HEK293 (cell line): ENCODE data around the gene OR9K2.
"Not testable (repeated sequence)": the region's sequence is repeated elsewhere in the genome, so short reads cannot be mapped to it uniquely, and the experiment has no call there.

Source experiments
- CTCF ChIA-PET: fragments of 350-600 bp; formaldehyde crosslinking; extraction: SDS; loops from one replicate; lab custom pipeline; 2021; ENCODE audit warnings: antibody characterized with exemption; lab: Yijun Ruan, JAX
- POLR2A ChIA-PET: fragments of 300-600 bp; formaldehyde crosslinking; extraction: SDS; loops from one replicate; lab custom pipeline; 2020; ENCODE audit warnings: antibody characterized with exemption, inconsistent platforms; lab: Yijun Ruan, JAX
- H3K27ac ChIP-seq: fragments of 200-500 bp; sonication (Bioruptor generic); 2 replicates; pipeline ENCODE4 v1.5.1; 2014; ENCODE audit warnings: low read depth, low read length, control low read depth, inconsistent platforms; ENCODE audit errors: extremely low read depth
- H3K36me3 ChIP-seq, 2 experiments: fragments of 200-500 bp in 1 of 2; sonication (Bioruptor generic) in 1 of 2; 1 replicate in 1 of 2; 2 replicates in 1 of 2; pipeline ENCODE4 v1.5.1; 2014 to 2017; ENCODE audit warnings: inconsistent platforms in 2 of 2, low read length in 2 of 2; ENCODE audit not compliant: control insufficient read depth in 2 of 2, insufficient read depth in 1 of 2
- H3K4me1 ChIP-seq: fragments of 200-500 bp; sonication (Bioruptor generic); 2 replicates; pipeline ENCODE4 v1.5.1; 2014; ENCODE audit warnings: mild to moderate bottlenecking, low read length, inconsistent platforms; ENCODE audit not compliant: control insufficient read depth, insufficient read depth
- H3K4me3 ChIP-seq: 2 replicates; pipeline ENCODE4 v1.5.1; 2011; ENCODE audit warnings: low read depth, mild to moderate bottlenecking, control low read depth, low read length, moderate library complexity
- H3K9me3 ChIP-seq: fragments of 200-500 bp; sonication (Bioruptor generic); 2 replicates; pipeline ENCODE4 v1.5.1; 2014; ENCODE audit warnings: low read depth, low read length, inconsistent platforms; ENCODE audit not compliant: control insufficient read depth, insufficient read depth
- EGR2 ChIP-seq: fragments of 450-650 bp; formaldehyde crosslinking; IDR thresholded peaks from 2 replicates; pipeline ENCODE4 v1.5.1; 2016; ENCODE audit warnings: low read depth, missing biosample characterization, missing genetic modification characterization
- GLIS1 ChIP-seq: fragments of 450-650 bp; formaldehyde crosslinking; IDR thresholded peaks from 2 replicates; pipeline ENCODE4 v1.5.1; 2016; ENCODE audit warnings: missing biosample characterization, missing genetic modification characterization
- HOXD13 ChIP-seq: sonication (generic); formaldehyde crosslinking; IDR thresholded peaks from 2 replicates; pipeline ENCODE4 v1.8.0; 2022; ENCODE audit warnings: missing genetic modification reagents, borderline replicate concordance
- IKZF3 ChIP-seq: fragments of 450-650 bp; IDR thresholded peaks from 2 replicates; pipeline ENCODE4 v1.5.0; 2018; ENCODE audit warnings: missing biosample characterization, mild to moderate bottlenecking, missing genetic modification characterization, moderate library complexity
- MZF1 ChIP-seq: fragments of 450-650 bp; formaldehyde crosslinking; IDR thresholded peaks from 2 replicates; pipeline ENCODE4 v1.5.1; 2017; ENCODE audit warnings: missing biosample characterization, missing genetic modification characterization, borderline replicate concordance
- PATZ1 ChIP-seq: fragments of 450-650 bp; formaldehyde crosslinking; IDR thresholded peaks from 2 replicates; pipeline ENCODE4 v1.5.1; 2016; ENCODE audit warnings: missing biosample characterization, missing genetic modification characterization
- RBAK ChIP-seq: fragments of 450-650 bp; formaldehyde crosslinking; IDR thresholded peaks from 2 replicates; pipeline ENCODE4 v1.5.1; 2016; ENCODE audit warnings: missing biosample characterization, missing genetic modification characterization
- ZBTB1 ChIP-seq: fragments of 450-650 bp; formaldehyde crosslinking; IDR thresholded peaks from 2 replicates; pipeline ENCODE4 v1.5.1; 2016; ENCODE audit warnings: missing biosample characterization, missing genetic modification characterization
- ZNF112 ChIP-seq: fragments of 450-650 bp; formaldehyde crosslinking; IDR thresholded peaks from 2 replicates; pipeline ENCODE4 v1.5.0; 2017; ENCODE audit warnings: missing biosample characterization, missing genetic modification characterization
- ZNF155 ChIP-seq: fragments of 450-650 bp; formaldehyde crosslinking; IDR thresholded peaks from 2 replicates; pipeline ENCODE4 v1.5.1; 2016; ENCODE audit warnings: missing biosample characterization, missing genetic modification characterization
- ZNF274 ChIP-seq, 2 experiments: fragments of 200-500 bp in 1 of 2; fragments of 450-650 bp in 1 of 2; sonication (Bioruptor generic) in 1 of 2; formaldehyde crosslinking in 1 of 2; IDR thresholded peaks; 2 replicates each; pipeline versions ENCODE4 v1.5.1 to v1.6.1; 2014 to 2016; ENCODE audit warnings: borderline replicate concordance in 1 of 2, inconsistent platforms in 1 of 2, low read length in 1 of 2, missing biosample characterization in 1 of 2, missing genetic modification characterization in 1 of 2
- ZNF280D ChIP-seq: fragments of 450-650 bp; formaldehyde crosslinking; IDR thresholded peaks from 2 replicates; pipeline ENCODE4 v1.5.1; 2016; ENCODE audit warnings: missing biosample characterization, missing genetic modification characterization
- ZNF292 ChIP-seq: fragments of 450-650 bp; formaldehyde crosslinking; IDR thresholded peaks from 2 replicates; pipeline ENCODE4 v1.5.1; 2016; ENCODE audit warnings: low read depth, missing biosample characterization, missing genetic modification characterization, borderline replicate concordance
- ZNF335 ChIP-seq: fragments of 450-650 bp; formaldehyde crosslinking; conservative IDR thresholded peaks from 2 replicates; pipeline ENCODE4 v1.5.1; 2016; ENCODE audit warnings: missing biosample characterization, missing genetic modification characterization
- ZNF354C ChIP-seq: fragments of 450-650 bp; formaldehyde crosslinking; IDR thresholded peaks from 2 replicates; pipeline ENCODE4 v1.5.1; 2016; ENCODE audit warnings: missing biosample characterization, missing genetic modification characterization, low read depth, borderline replicate concordance
- ZNF433 ChIP-seq: fragments of 450-650 bp; formaldehyde crosslinking; IDR thresholded peaks from 2 replicates; pipeline ENCODE4 v1.5.1; 2016; ENCODE audit warnings: missing biosample characterization, missing genetic modification characterization, low read depth
- ZNF501 ChIP-seq: fragments of 450-650 bp; formaldehyde crosslinking; IDR thresholded peaks from 2 replicates; pipeline ENCODE4 v1.5.1; 2016; ENCODE audit warnings: missing biosample characterization, missing genetic modification characterization
- ZNF514 ChIP-seq: fragments of 450-650 bp; formaldehyde crosslinking; IDR thresholded peaks from 2 replicates; pipeline ENCODE4 v1.5.1; 2016; ENCODE audit warnings: missing biosample characterization, missing genetic modification characterization
- ZNF585B ChIP-seq: fragments of 450-650 bp; formaldehyde crosslinking; IDR thresholded peaks from 2 replicates; pipeline ENCODE4 v1.5.1; 2016; ENCODE audit warnings: missing biosample characterization, missing genetic modification characterization
- ZNF843 ChIP-seq: fragments of 450-650 bp; formaldehyde crosslinking; IDR thresholded peaks from 2 replicates; pipeline ENCODE4 v1.5.1; 2016; ENCODE audit warnings: missing biosample characterization, missing genetic modification characterization
- TF ChIP-seq, protein P1 (sequence below): fragments of 450-650 bp; formaldehyde crosslinking; IDR thresholded peaks from 2 replicates; pipeline ENCODE4 v1.5.1; 2017; ENCODE audit warnings: missing biosample characterization, mild to moderate bottlenecking, missing genetic modification characterization, moderate library complexity
- TF ChIP-seq, protein P2 (sequence below): fragments of 450-650 bp; formaldehyde crosslinking; IDR thresholded peaks from 2 replicates; pipeline ENCODE4; 2016; ENCODE audit warnings: missing biosample characterization, missing genetic modification characterization
- TF ChIP-seq, protein P3 (sequence below): fragments of 450-650 bp; formaldehyde crosslinking; IDR thresholded peaks from 2 replicates; pipeline ENCODE4 v1.5.1; 2017; ENCODE audit warnings: missing biosample characterization, missing genetic modification characterization

OR9K2 gene

GRCh38 chr12:55143566-55143870 lies 17.3 kb downstream of the OR9K2 start:
- no peaks in the 10 kb centered on the region for H3K36me3 ChIP-seq
- CTCF ChIA-PET: interaction anchor here (0.6 to 1.0 kb wide), 8 partner anchors 14 to 593 kb away, joined by 3 to 4 read pairs (median 3); no protein-coding TSS in a partner anchor
- H3K4me1 ChIP-seq: no peaks in the 10 kb centered on the region
- H3K27ac ChIP-seq: no peak overlapping the region
- TF ChIP-seq ZNF354C (tag by site-specific recombination) (no peak), ZNF280D (tag by site-specific recombination) (no peak), GLIS1 (tag by site-specific recombination) (no peak), ZNF274 (IDR thresholded peaks at IDR 0.05; ENCODE audit: low read length) (no peak), ZNF274 (tag by site-specific recombination; IDR thresholded peaks at IDR 0.05; ENCODE audit: borderline replicate concordance) (no peak), ZNF433 (tag by site-specific recombination) (no peak), ZNF843 (tag by site-specific recombination) (no peak), ZNF292 (tag by site-specific recombination) (no peak), ZNF335 (tag by site-specific recombination) (no peak), ZBTB1 (no peak), ZNF501 (no peak), ZNF155 (tag by site-specific recombination) (no peak)
- TF ChIP-seq, protein P1, sequence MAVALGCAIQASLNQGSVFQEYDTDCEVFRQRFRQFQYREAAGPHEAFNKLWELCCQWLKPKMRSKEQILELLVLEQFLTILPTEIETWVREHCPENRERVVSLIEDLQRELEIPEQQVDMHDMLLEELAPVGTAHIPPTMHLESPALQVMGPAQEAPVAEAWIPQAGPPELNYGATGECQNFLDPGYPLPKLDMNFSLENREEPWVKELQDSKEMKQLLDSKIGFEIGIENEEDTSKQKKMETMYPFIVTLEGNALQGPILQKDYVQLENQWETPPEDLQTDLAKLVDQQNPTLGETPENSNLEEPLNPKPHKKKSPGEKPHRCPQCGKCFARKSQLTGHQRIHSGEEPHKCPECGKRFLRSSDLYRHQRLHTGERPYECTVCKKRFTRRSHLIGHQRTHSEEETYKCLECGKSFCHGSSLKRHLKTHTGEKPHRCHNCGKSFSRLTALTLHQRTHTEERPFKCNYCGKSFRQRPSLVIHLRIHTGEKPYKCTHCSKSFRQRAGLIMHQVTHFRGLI (tag by site-specific recombination): no peak
- TF ChIP-seq, protein P2, sequence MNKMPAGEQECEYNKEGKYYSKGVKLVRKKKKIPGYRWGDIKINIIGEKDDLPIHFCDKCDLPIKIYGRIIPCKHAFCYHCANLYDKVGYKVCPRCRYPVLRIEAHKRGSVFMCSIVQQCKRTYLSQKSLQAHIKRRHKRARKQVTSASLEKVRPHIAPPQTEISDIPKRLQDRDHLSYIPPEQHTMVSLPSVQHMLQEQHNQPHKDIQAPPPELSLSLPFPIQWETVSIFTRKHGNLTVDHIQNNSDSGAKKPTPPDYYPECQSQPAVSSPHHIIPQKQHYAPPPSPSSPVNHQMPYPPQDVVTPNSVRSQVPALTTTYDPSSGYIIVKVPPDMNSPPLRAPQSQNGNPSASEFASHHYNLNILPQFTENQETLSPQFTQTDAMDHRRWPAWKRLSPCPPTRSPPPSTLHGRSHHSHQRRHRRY (tag by site-specific recombination): no peak
- POLR2A ChIA-PET: no interaction called here
- H3K4me3 ChIP-seq: no peak overlapping the region
- no peaks in the 10 kb centered on the region for H3K9me3 ChIP-seq

- H3K9me3 ChIP-seq, H3K4me3 ChIP-seq, CTCF ChIA-PET, POLR2A ChIA-PET, H3K27ac ChIP-seq, H3K36me3 ChIP-seq, H3K4me1 ChIP-seq: not testable (repeated sequence)
These were observed 40.9 kb downstream of the OR9K2 start for GRCh38 chr12:55167010-55167640.

- no peaks in the 10 kb centered on the region for H3K9me3 ChIP-seq
- H3K27ac ChIP-seq: no peak overlapping the region
- ChIA-PET CTCF (interaction anchor here (0.6 kb wide), 1 partner anchor 282 kb away, joined by 3 read pairs; no protein-coding TSS in a partner anchor), POLR2A (no interaction called here)
- H3K4me1 ChIP-seq: no peaks in the 10 kb centered on the region
- no peak overlapping the region for H3K4me3 ChIP-seq
- no peaks in the 10 kb centered on the region for H3K36me3 ChIP-seq
- TF ChIP-seq HOXD13 (no peak), EGR2 (tag by site-specific recombination) (no peak), MZF1 (tag by site-specific recombination) (no peak), PATZ1 (tag by site-specific recombination) (no peak), ZNF112 (no peak), RBAK (no peak), IKZF3 (tag by site-specific recombination) (no peak), ZNF514 (no peak), ZNF585B (no peak)
- TF ChIP-seq, protein P3, sequence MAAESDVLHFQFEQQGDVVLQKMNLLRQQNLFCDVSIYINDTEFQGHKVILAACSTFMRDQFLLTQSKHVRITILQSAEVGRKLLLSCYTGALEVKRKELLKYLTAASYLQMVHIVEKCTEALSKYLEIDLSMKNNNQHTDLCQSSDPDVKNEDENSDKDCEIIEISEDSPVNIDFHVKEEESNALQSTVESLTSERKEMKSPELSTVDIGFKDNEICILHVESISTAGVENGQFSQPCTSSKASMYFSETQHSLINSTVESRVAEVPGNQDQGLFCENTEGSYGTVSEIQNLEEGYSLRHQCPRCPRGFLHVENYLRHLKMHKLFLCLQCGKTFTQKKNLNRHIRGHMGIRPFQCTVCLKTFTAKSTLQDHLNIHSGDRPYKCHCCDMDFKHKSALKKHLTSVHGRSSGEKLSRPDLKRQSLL (tag by site-specific recombination): no peak
These were observed 45.2 kb downstream of the OR9K2 start for GRCh38 chr12:55171445-55171844.
